Nephron progenitor cell (in vitro differentiated cells): ENCODE results near the gene FEM1B.
A peak's percentile ranks its signal among the peaks of the same experiment; 100 is the strongest.

Source experiments
- DNase-seq: peaks from one replicate; pipeline ENCODE4 v3.0.0; 2021
- H3K27ac Mint-ChIP-seq: 2 replicates; pipeline ENCODE4 v1.8.0; 2021; ENCODE audit warnings: mild to moderate bottlenecking, moderate library complexity, mixed read lengths
- H3K27me3 Mint-ChIP-seq: 2 replicates; pipeline ENCODE4 v1.8.0; 2021; ENCODE audit warnings: mild to moderate bottlenecking, low read depth, mixed read lengths; ENCODE audit not compliant: poor library complexity
- H3K36me3 Mint-ChIP-seq: 2 replicates; pipeline ENCODE4 v1.8.0; 2021; ENCODE audit warnings: low read depth, mixed read lengths
- H3K4me1 Mint-ChIP-seq: 2 replicates; pipeline ENCODE4 v1.8.0; 2021; ENCODE audit warnings: mixed read lengths
- H3K4me3 Mint-ChIP-seq: 2 replicates; pipeline ENCODE4 v1.8.0; 2021; ENCODE audit warnings: mild to moderate bottlenecking, moderate library complexity, mixed read lengths
- H3K9me3 Mint-ChIP-seq: 2 replicates; pipeline ENCODE4 v1.8.0; 2021; ENCODE audit warnings: mild to moderate bottlenecking, moderate library complexity, mixed read lengths
- TF ChIP-seq, protein P1 (sequence below): fragments of 200-600 bp; sonication (generic); IDR thresholded peaks from 2 replicates; pipeline ENCODE4 v1.5.0; 2021; ENCODE audit warnings: antibody characterized with exemption

Gene FEM1B

DNA sequence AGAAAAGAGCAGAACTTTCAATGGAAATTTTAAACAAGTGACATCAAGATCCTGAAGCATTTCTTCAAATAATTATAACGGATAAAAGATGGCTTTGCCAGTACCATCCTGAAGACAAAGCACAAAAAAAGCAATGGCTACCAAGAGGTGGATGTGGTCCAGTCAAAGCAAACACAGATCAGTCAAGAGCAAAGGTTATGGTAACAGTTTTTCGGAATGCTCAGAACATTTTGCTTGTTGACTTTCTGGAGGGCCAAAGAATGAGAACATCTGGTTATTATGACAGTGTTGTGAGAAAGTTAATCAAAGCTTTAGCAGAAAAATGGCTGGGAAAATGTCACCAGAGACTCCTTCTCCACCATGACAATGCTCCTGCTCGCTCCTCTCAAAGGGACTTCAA is 31.5 kb downstream of the FEM1B start:
- no peak overlapping the region for H3K4me3 Mint-ChIP-seq
- no peaks in the 10 kb centered on the region for H3K36me3 Mint-ChIP-seq
- DNase-seq = no peak
- peaks cover 43% of the 10 kb centered on the region for H3K4me1 Mint-ChIP-seq
- TF ChIP-seq, protein P1, sequence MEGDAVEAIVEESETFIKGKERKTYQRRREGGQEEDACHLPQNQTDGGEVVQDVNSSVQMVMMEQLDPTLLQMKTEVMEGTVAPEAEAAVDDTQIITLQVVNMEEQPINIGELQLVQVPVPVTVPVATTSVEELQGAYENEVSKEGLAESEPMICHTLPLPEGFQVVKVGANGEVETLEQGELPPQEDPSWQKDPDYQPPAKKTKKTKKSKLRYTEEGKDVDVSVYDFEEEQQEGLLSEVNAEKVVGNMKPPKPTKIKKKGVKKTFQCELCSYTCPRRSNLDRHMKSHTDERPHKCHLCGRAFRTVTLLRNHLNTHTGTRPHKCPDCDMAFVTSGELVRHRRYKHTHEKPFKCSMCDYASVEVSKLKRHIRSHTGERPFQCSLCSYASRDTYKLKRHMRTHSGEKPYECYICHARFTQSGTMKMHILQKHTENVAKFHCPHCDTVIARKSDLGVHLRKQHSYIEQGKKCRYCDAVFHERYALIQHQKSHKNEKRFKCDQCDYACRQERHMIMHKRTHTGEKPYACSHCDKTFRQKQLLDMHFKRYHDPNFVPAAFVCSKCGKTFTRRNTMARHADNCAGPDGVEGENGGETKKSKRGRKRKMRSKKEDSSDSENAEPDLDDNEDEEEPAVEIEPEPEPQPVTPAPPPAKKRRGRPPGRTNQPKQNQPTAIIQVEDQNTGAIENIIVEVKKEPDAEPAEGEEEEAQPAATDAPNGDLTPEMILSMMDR = no peak
- H3K9me3 Mint-ChIP-seq = no peaks in the 10 kb centered on the region
- H3K27ac Mint-ChIP-seq = no peak overlapping the region
- peaks cover 18% of the 10 kb centered on the region for H3K27me3 Mint-ChIP-seq

DNA sequence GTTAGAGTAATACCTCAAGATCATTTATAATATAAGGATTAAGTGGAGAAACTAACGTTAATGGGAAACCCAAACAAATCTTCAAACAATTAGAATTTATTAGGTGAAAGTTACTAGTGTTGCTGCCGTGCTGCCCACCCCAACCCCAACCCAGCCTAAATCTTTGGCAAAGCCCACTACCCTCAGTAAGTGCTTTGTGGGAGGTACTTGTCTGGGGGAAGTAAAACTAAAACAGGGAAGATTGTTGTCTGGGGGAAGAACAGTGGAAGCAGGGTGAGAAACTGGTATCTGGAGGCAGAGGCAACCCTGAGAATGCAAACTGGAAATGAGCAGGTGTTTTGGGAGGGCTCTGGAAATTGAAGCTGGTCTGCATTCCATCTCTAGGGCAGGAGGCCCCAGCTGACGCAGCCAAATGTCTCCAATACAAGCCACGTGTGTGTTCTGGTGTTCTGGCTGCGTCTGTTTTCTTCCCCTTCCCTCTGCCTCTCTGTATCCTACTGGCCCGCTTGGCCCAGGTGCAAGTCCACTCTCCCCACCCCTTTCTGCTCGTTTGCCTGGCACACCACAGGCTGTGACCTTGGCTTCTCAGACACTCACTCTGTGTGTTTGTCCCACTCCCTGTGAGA is 32.7 kb downstream of the FEM1B start:
- no peaks in the 10 kb centered on the region for H3K36me3 Mint-ChIP-seq
- H3K4me3 Mint-ChIP-seq = no peak overlapping the region
- peak overlapping the region; percentile 19 for H3K27ac Mint-ChIP-seq
- H3K27me3 Mint-ChIP-seq = peaks cover 23% of the 10 kb centered on the region
- no peaks in the 10 kb centered on the region for H3K9me3 Mint-ChIP-seq
- DNase-seq = no peak
- peaks cover 42% of the 10 kb centered on the region for H3K4me1 Mint-ChIP-seq
- TF ChIP-seq, protein P1 = no peak

DNA sequence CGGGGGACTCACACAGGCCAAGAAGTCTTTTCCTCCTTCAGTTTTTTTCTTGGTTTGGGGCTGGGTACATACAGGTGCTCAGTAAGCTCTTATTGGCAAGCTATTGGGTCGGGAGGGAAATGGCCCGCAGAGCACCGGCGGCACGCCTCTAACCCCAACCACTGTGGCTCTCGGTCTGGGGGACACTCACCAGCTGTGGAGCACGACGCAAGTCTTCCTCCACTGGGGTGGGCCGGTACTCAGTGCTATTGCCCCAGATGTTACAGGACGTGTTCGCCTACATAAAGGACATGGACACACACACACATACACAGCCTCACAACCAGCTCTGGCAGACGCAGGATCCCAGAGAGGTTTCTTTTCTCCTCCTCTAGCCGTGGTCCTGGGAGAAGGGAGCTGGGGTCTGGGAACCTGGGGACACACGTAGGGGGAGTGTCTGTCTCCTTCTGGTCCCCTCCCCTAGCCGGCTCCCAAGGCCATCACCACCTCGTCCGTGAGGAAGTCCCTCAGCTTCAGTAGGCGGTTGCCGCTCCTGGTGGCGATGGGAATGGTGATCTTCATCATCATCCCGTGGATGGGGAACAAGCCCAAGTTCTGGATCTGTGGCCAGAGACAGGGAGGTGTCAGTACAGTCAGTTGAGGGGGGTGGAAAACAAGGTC is 33.4 kb downstream of the FEM1B start:
- Mint-ChIP-seq H3K9me3 (no peaks in the 10 kb centered on the region), H3K4me1 (peaks cover 45% of the 10 kb centered on the region), H3K36me3 (no peaks in the 10 kb centered on the region), H3K4me3 (no peak overlapping the region), H3K27me3 (peaks cover 23% of the 10 kb centered on the region), H3K27ac (no peak overlapping the region)
- no peak for DNase-seq
- TF ChIP-seq, protein P1 = no peak

DNA sequence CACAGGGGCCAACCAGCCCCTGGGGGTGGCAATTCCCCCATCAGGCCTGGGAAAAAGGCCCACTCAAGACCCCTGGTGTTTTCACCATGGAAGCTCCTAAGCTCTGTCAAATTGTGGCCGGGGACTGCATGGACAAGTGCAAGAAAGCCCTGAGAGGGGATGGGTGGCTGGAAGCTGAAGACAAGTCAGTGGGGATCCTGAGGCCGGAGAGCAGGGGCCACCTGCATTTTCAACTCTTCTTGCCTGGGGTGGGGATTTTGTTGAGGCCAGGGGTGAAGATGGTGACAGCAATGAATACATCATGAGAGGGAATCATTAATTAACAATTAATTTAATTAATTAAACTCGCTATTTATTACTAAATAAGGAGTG is 33.9 kb downstream of the FEM1B start:
- Mint-ChIP-seq H3K4me1 (peaks cover 45% of the 10 kb centered on the region), H3K9me3 (no peaks in the 10 kb centered on the region), H3K4me3 (no peak overlapping the region), H3K36me3 (no peaks in the 10 kb centered on the region), H3K27ac (no peak overlapping the region), H3K27me3 (peaks cover 23% of the 10 kb centered on the region)
- DNase-seq = no peak
- TF ChIP-seq, protein P1 = no peak

DNA sequence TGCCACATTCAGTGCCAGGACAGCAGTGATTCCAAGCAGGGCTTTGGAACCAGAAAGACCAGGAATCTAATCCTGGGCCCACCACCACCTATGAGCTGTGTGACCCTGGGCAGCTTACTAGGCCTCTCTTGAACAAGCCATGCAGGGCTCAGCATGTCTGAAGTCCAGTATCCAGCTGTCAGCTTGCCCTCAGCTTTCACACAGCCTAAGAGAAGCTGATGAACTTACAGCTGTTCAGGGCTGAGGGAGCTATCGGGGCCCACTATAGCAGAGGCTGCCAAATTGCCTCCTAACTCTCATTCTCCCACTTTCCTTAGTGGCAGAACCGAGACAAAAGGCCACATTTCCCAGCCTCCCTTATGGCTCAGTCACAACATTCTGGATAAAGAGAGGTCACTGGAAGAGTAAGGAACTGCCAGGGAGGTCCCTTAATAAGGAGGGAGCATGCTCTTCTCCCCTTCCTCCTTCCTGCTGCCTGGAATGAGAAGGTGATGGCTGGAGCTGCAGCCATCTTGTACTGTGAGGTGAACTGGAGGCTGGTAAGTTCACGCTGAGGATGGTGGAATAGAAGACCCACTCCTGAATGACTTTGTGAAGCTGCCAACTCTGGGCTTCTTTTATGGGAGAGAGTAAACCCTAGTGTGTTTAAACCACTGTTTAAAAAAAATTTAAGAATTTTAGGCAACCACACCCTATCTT is 34.5 kb downstream of the FEM1B start:
- Mint-ChIP-seq H3K36me3 (no peaks in the 10 kb centered on the region), H3K4me1 (peaks cover 45% of the 10 kb centered on the region), H3K9me3 (no peaks in the 10 kb centered on the region), H3K4me3 (no peak overlapping the region), H3K27me3 (peaks cover 23% of the 10 kb centered on the region), H3K27ac (no peak overlapping the region)
- TF ChIP-seq, protein P1 = no peak
- no peak for DNase-seq
